ENCODE data around the gene CLIP2.

DNA sequence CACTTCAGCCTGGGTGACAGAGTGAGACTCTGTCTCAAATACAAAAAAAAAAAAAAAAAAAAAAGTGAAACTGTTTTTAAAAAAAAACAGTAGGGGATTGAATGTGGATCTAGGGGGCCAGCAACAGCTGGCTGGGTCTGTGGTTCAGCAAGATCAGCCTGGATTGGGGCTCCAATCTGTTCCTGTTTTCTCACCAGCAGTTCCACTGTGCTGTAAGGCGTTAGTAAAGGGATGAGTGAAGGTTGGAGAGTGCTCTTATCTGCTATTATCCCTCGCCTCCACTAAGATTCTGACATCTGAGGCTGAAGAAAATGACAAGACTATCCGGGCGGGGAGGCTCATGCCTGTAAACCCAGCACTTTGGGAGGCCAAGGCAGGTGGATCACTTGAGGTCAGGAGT, 122.8 kb downstream of the CLIP2 start:
- TF ChIP-seq, protein P1, sequence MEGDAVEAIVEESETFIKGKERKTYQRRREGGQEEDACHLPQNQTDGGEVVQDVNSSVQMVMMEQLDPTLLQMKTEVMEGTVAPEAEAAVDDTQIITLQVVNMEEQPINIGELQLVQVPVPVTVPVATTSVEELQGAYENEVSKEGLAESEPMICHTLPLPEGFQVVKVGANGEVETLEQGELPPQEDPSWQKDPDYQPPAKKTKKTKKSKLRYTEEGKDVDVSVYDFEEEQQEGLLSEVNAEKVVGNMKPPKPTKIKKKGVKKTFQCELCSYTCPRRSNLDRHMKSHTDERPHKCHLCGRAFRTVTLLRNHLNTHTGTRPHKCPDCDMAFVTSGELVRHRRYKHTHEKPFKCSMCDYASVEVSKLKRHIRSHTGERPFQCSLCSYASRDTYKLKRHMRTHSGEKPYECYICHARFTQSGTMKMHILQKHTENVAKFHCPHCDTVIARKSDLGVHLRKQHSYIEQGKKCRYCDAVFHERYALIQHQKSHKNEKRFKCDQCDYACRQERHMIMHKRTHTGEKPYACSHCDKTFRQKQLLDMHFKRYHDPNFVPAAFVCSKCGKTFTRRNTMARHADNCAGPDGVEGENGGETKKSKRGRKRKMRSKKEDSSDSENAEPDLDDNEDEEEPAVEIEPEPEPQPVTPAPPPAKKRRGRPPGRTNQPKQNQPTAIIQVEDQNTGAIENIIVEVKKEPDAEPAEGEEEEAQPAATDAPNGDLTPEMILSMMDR (IDR thresholded peaks at IDR 0.05), result no peak
- no peak for TF ChIP-seq POLR2AphosphoS5 (IDR thresholded peaks at IDR 0.05; ENCODE audit: insufficient read depth in 1 of 2, low read depth in 1 of 2)

Measured in vagina (tissue), 2 donors.